NT2/D1 (cell line): ENCODE results near the gene ABCC4.

ENCODE experiments used
- YY1 ChIP-seq: IDR thresholded peaks from 2 replicates; pipeline ENCODE4 v1.6.1; 2011; ENCODE audit not compliant: insufficient read length, insufficient read depth
- ZNF274 ChIP-seq: IDR thresholded peaks from 2 replicates; pipeline ENCODE4 v1.6.1; 2011; ENCODE audit warnings: mild to moderate bottlenecking, low read depth, low read length

- TF ChIP-seq YY1 (no peak), ZNF274 (no peak)
Observed at GRCh38 chr13:95059306-95059705, 241.9 kb downstream of the ABCC4 start.
